GM21717 (cell line): ENCODE measurements around the gene TMEM150B.

Source experiments
- ATAC-seq: cut with Tn5 transposase; IDR thresholded peaks from one replicate; pipeline ENCODE4 v1.9.1; 2021; ENCODE audit warnings: mild to moderate bottlenecking, moderate library complexity; ENCODE audit not compliant: unreplicated experiment

The TMEM150B gene

GRCh38 chr19:55279770-55280643 lies 45.1 kb downstream of the TMEM150B start, which contains the start of gene HSPBP1:
HSPBP1 (minus strand) TSS chr19:55280110; CDS start chr19:55279608, 502 bp downstream.
- ATAC-seq = peak; percentile 67

GRCh38 chr19:55279340-55279739 lies 45.8 kb downstream of the TMEM150B start:
- no peak for ATAC-seq

GRCh38 chr19:55278391-55279135 lies 46.6 kb downstream of the TMEM150B start:
- ATAC-seq = no peak

- no peak for ATAC-seq
Measured at GRCh38 chr19:55277494-55277893, 47.6 kb downstream of the TMEM150B start.

- ATAC-seq = no peak
Measured at GRCh38 chr19:55276720-55277430, 48.3 kb downstream of the TMEM150B start.

GRCh38 chr19:55275851-55276719 lies 49.1 kb downstream of the TMEM150B start:
- ATAC-seq = no peak

GRCh38 chr19:55273978-55274707 lies 51.0 kb downstream of the TMEM150B start:
- ATAC-seq = no peak

GRCh38 chr19:55272142-55272541 lies 53.0 kb downstream of the TMEM150B start:
- ATAC-seq = no peak

- ATAC-seq = no peak
Measured at GRCh38 chr19:55270172-55270942, 54.8 kb downstream of the TMEM150B start.

- ATAC-seq = no peak
Measured at GRCh38 chr19:55269299-55269698, 55.8 kb downstream of the TMEM150B start.

GRCh38 chr19:55266840-55267239 lies 58.3 kb downstream of the TMEM150B start:
- no peak for ATAC-seq

GRCh38 chr19:55266404-55266803 lies 58.7 kb downstream of the TMEM150B start:
- ATAC-seq = no peak

GRCh38 chr19:55265723-55266386 lies 59.3 kb downstream of the TMEM150B start:
- ATAC-seq = no peak

GRCh38 chr19:55265173-55265572 lies 60.0 kb downstream of the TMEM150B start:
- no peak for ATAC-seq

GRCh38 chr19:55264531-55264930 lies 60.6 kb downstream of the TMEM150B start:
- ATAC-seq = no peak
